Stimulated activated CD4-positive, alpha-beta T cell treated with anti-CD3 and anti-CD28 coated beads, Interleukin-15, amount 100 ng/mL, for 1 hour (primary cell): ENCODE results near the gene ZSWIM8.
"Not testable (repeated sequence)": the region's sequence is repeated elsewhere in the genome, so short reads cannot be mapped to it uniquely, and the experiment has no call there.

Source experiments
- DNase-seq, 2 donors: peaks; one replicate each; pipeline ENCODE4 v3.0.0-alpha.2; 2020; ENCODE audit warnings: low read depth in 1 of 2, low spot score in 1 of 2

Gene ZSWIM8

DNA sequence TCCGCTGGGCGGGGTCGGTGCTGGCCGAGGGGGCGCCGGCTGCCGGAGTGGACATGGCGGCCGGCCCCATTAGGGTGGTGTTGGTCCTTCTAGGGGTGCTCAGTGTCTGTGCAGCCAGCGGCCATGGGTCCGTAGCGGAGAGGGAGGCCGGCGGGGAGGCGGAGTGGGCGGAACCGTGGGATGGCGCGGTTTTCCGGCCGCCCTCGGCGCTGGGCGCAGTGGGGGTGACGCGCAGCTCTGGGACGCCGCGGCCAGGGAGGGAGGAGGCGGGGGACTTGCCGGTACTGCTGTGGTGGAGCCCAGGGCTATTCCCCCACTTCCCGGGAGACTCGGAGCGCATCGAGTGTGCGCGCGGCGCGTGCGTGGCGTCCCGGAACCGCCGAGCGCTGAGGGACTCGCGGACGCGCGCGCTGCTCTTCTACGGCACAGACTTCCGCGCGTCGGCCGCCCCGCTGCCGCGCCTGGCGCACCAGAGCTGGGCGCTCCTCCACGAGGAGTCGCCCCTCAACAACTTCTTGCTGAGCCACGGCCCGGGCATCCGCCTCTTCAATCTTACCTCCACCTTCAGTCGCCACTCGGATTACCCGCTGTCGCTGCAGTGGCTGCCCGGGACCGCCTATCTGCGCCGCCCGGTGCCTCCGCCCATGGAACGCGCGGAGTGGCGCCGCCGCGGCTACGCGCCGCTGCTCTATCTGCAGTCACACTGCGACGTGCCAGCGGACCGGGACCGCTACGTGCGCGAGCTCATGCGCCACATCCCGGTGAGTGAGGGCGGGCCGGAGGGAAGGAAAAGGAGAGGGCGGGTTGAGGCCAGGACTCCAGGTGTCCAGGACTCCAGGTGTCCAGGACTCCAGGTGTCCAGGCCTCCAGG lies 12.9 kb upstream of the ZSWIM8 start:
- peak; percentile 62 to 64 for DNase-seq

- no peak for DNase-seq
These were observed 12.1 kb upstream of the ZSWIM8 start for GRCh38 chr10:73773152-73773879.

DNA sequence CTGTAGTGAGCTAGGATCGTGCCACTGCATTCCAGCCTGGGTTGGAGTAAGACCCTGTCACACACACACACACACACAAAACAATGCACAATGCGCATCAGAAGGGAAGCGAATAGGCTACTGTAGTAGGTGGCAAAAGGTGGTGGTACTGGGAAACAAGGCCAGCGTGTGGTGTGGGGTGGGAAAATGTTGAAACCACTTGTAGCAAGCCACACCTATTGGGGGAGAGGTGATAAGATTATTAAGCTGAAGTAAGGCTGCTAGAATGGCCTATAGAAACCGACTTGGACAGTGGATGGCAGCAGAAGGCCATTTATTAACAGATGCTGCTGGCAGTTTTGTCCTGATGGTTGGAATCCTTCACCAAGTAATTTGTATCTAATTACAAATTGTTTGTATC lies 10.8 kb upstream of the ZSWIM8 start:
- DNase-seq, result no peak

DNA sequence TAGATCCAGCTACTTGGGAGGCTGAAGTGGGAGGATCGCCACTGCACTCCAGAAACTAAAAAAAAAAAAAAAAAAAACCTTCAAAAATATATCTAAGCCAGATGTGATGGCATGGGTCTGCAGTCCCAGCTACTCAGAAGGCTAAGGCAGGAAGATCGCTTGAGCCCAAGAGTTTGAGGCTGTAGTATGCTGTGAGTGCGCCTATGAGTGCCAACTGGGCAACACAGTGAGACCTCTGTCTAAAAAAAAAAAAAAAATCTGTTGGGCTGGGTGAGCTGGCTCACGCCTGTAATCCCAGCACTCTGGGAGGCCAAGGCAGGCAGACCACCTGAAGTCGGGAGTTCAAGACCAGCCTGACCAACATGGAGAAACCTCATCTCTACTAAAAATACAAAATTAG lies 6.4 kb upstream of the ZSWIM8 start:
- DNase-seq, result no peak

- no peak for DNase-seq
These were observed 5.7 kb upstream of the ZSWIM8 start for GRCh38 chr10:73779539-73780197.

- no peak for DNase-seq
These were observed 5.1 kb upstream of the ZSWIM8 start for GRCh38 chr10:73780301-73780700.

- no peak for DNase-seq
These were observed 4.4 kb upstream of the ZSWIM8 start for GRCh38 chr10:73780966-73781365.

- no peak for DNase-seq
These were observed 3.9 kb upstream of the ZSWIM8 start for GRCh38 chr10:73781548-73781878.

- DNase-seq, result peak; percentile 74 to 89
These were observed 3.3 kb upstream of the ZSWIM8 start, which contains the start of gene CHCHD1 for GRCh38 chr10:73781879-73782748. TSS of gene CHCHD1 (plus strand) at chr10:73782048. CDS start at chr10:73782076, 28 bp downstream.

- DNase-seq, result no peak
These were observed 2.7 kb upstream of the ZSWIM8 start for GRCh38 chr10:73782749-73783085.

DNA sequence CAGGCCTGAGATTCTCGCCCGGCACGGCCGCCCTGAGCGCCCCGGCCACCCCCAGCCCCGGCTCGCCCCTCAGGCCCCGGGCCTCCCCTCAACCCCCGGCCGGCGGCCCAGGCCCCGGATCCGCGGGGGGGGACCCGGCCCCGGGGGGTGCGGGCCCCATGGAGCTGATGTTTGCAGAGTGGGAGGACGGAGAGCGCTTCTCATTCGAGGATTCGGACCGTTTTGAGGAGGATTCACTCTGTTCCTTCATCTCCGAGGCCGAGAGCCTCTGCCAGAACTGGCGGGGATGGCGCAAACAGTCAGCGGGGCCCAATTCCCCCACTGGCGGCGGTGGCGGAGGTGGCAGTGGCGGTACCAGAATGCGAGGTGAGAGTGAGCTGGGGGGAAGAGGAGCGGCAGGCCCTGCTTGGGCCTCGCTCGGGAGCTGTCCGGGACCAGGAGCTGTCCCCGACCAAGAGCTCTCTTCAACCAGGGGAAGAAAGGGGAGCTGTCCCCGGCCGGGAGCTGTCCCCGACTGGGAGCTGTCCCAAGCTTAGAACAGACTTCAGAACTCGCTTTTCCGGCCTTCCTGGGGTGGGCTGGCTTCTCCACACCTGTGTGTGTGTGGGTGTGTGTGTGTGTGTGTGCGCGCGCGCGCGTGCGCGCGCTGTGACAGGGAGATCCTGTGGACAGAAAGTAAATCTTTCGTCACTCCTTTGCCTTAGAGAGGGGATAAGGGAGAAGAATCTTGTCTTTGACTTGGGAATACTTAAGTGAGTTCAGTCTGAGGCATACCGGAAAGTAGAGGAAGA lies 510 bp downstream of the ZSWIM8 start:
- peak in 1 of 2 donors; percentile 24 for DNase-seq

- no peak for DNase-seq
These were observed 1.1 kb downstream of the ZSWIM8 start for GRCh38 chr10:73786512-73786885.

GRCh38 chr10:73787031-73787800 lies 1.8 kb downstream of the ZSWIM8 start:
- not testable (repeated sequence) for DNase-seq

DNA sequence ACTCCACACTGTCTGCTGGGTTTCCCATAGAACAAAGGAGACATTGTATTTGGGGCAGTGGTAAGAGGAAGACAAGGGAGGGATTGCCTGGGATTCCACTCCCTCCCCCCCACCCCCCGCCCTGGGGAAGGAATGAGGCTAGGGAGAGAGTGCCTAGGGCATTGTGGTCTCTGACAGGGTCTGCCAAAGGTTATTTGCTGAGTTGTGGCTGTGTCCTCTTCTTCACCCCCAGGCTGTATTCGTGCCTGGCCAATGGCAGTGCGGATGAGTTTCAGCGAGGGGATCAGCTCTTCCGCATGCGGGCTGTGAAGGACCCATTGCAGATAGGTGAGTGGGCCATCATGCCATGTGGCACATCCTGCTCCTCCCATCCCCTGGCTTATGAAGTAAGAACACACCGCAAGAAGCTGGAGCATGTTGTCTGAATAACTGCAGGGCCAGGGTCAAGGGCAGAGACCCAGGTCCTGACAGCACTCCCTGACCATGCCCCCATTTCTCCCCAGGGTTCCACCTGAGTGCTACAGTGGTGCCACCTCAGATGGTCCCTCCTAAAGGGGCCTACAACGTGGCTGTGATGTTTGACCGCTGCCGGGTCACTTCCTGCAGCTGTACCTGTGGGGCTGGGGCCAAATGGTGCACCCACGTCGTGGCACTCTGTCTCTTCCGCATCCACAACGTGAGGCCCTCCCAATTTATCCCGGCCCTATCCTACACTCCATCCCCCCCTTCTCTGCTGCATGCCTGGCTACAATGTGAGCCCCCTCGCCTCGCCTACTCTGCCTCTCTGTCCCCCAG lies 3.7 kb downstream of the ZSWIM8 start:
- DNase-seq, result no peak

DNA sequence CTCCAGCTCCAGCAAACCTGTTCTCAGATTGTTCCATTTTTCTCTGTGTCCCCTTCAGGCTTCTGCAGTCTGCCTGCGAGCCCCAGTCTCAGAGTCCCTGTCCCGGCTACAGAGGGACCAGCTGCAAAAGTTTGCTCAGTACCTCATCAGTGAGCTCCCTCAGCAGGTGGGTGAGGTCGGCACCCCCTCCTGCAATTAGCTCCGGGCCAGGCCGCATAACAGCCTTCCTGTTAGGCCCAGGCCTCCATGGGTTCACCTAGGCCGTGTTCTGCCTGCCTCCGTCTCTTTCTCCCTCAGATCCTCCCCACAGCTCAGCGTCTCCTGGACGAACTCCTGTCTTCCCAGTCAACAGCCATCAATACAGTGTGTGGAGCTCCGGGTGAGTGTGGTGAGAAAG lies 4.3 kb downstream of the ZSWIM8 start:
- no peak for DNase-seq

- no peak for DNase-seq
These were observed 5.7 kb downstream of the ZSWIM8 start for GRCh38 chr10:73790886-73791625.

- no peak for DNase-seq
These were observed 6.5 kb downstream of the ZSWIM8 start for GRCh38 chr10:73791871-73792400.

DNA sequence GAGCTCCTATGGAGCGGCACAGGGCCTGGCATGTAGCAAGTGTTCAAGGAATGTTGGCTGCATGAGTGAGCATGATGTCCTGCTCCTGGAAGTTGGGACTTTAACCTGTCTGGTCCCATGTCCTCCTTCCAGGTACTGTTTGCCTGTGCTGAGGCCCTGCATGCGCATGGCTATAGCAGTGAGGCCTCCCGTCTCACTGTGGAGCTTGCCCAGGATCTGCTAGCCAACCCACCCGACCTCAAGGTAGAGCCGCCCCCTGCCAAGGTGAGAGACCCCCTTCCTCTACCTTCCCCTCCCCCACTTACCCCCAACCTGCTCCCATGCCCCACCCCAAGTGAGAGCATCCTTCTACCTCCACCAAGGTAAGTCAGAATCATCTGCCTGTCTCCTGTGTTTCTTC lies 8.1 kb downstream of the ZSWIM8 start:
- DNase-seq, result no peak
